Epithelial cell of proximal tubule (primary cell): ENCODE measurements around the gene MMEL1. TPM values are rescaled to one million over a fixed set of nuclear protein-coding genes. Genes with fewer than 3 reads are reported as not detected.

ENCODE experiments used
- DNase-seq: peaks from one replicate; pipeline ENCODE4 v3.0.0-alpha.2; 2011; ENCODE audit warnings: low read depth
- H3K4me3 ChIP-seq: 2 replicates; pipeline ENCODE4 v1.5.1; 2011; ENCODE audit warnings: low read depth, mild to moderate bottlenecking, low read length
- total RNA-seq: library from RNA; depleted of rRNA; stranded (reverse); fragments of >200 nt; gene quantifications from 2 replicates; pipeline ENCODE4 v1.2.3, GENCODE V29; 2015
- TF ChIP-seq, protein P1 (sequence below): conservative IDR thresholded peaks from 2 replicates; pipeline ENCODE4 v1.5.1; 2012; ENCODE audit warnings: low read depth, mild to moderate bottlenecking, low read length

The MMEL1 gene
- total RNA-seq, 1 donor from 2014 or later = not detected

DNA sequence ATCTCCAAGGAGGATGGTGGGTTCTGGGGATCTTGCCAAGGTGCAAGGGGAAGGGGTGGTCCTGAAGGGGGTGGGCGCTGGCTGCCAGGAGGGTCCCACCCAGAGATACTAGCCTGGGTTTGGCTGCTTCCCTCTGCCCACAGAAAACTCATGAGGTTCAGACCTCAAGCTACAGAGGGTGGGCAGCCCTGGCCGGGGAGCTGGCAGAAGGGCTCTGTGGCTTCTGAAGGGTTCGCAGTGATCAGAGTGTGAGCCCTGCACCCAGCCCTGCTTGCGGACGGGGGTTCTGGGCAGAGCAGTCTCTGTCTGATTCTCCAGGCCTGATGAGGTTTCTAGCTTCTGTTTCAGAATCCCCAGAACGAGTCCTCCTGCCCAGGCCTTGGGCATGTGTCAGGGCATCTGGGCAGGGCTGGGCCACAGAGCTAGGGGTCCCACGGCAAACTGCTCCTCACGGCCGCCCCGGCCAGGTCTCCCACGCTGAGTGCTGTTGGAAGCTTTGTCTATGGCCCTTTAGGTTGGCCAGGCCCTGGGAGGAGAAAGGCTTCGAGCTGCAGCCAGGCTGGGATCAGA is 635 bp upstream of the MMEL1 start:
- no peak for DNase-seq
- H3K4me3 ChIP-seq = no peak overlapping the region
- TF ChIP-seq, protein P1, sequence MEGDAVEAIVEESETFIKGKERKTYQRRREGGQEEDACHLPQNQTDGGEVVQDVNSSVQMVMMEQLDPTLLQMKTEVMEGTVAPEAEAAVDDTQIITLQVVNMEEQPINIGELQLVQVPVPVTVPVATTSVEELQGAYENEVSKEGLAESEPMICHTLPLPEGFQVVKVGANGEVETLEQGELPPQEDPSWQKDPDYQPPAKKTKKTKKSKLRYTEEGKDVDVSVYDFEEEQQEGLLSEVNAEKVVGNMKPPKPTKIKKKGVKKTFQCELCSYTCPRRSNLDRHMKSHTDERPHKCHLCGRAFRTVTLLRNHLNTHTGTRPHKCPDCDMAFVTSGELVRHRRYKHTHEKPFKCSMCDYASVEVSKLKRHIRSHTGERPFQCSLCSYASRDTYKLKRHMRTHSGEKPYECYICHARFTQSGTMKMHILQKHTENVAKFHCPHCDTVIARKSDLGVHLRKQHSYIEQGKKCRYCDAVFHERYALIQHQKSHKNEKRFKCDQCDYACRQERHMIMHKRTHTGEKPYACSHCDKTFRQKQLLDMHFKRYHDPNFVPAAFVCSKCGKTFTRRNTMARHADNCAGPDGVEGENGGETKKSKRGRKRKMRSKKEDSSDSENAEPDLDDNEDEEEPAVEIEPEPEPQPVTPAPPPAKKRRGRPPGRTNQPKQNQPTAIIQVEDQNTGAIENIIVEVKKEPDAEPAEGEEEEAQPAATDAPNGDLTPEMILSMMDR = no peak

DNA sequence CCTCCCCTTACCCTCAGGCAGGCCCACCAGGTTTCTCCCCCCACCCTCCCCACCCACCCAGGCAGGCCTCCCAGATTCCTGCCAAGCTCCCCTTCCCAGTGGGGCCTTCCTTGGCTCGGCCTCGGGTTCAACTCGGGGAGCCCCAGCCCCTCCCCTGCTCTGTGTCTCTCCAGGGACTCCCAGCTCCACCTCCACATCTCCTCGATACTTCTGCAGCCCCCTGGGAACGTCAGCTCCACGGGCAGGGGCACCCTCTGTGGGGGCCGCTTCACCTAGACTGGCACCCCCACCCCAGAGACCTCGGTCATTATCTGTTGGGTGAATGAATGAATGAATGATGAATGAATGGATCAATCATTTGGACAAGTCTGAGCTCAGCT is 775 bp downstream of the MMEL1 start:
- TF ChIP-seq, protein P1 = no peak
- DNase-seq = no peak
- no peak overlapping the region for H3K4me3 ChIP-seq

DNA sequence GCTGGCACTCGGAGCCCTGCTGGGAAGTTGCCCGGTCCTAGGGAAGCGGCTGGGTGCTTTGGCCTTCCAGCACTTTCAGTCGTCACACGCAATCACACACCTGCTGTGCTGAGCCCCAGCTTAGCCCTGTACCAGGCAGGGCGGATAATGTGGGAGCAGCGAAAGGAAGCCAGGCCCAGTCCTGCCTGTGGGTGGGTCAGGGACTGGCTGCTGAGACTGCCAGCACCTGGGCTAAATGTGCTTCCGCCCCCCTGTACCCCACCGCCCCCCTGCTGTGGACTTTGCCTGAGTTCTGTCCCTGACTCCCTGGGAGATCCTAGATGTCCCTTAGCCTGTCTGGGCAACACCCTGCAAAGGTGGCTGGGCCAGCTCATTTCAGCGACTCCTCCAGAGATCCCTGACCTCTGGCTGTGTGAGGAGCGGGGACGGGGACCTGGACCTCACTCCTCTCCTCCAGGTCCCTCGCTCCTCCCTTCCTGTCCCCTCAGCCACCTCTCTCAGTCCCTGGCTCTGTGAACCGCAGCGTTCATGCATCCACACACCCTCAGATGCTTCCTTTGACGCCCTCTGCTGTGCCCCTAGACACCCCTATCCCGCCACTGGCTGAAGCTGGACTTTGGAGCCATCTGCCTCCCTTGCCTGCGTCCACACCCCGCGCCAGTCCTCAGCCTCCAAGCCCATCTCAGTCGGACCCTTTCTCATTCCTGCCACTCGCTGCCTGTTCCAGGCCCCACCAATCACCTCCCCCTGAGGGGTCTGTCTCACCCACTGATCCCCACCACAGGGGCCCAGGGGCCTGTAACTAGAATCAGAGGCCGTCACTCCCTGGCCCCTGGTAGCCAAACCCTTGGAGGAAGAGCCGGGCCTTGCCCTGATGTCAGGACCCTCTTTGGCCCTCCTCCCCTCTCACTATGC is 1.4 kb downstream of the MMEL1 start:
- TF ChIP-seq, protein P1 = no peak
- DNase-seq = no peak
- no peak overlapping the region for H3K4me3 ChIP-seq

DNA sequence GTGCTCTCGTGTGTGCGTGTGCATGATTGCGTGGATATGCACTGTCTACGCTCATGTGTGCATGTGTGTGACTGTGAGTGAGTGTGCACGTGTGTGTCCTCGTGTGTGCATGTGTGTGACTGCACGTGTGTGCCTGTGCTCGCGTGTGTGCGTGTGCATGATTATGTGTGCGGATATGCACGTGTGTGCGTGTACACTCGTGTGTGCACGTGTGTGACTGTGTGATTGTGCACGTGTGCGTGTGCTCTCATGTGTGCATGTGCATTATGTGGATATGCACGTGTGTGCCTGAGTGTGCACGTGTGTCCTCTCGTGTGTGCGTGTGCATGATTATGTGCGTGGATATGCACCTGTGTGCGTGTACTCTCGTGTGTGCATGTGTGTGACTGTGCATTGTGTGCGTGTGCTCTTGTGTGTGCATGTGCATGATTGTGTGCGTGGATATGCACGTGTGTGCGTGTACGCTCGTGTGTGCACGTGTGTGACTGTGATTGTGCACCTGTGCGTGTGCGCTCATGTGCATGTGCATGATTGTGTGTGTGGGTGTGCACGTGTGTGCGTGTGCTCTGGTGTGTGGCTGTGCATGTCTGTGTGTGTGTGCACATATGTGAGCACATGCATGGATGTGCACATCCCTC is 2.2 kb downstream of the MMEL1 start:
- no peak overlapping the region for H3K4me3 ChIP-seq
- DNase-seq = no peak
- TF ChIP-seq, protein P1 = no peak

DNA sequence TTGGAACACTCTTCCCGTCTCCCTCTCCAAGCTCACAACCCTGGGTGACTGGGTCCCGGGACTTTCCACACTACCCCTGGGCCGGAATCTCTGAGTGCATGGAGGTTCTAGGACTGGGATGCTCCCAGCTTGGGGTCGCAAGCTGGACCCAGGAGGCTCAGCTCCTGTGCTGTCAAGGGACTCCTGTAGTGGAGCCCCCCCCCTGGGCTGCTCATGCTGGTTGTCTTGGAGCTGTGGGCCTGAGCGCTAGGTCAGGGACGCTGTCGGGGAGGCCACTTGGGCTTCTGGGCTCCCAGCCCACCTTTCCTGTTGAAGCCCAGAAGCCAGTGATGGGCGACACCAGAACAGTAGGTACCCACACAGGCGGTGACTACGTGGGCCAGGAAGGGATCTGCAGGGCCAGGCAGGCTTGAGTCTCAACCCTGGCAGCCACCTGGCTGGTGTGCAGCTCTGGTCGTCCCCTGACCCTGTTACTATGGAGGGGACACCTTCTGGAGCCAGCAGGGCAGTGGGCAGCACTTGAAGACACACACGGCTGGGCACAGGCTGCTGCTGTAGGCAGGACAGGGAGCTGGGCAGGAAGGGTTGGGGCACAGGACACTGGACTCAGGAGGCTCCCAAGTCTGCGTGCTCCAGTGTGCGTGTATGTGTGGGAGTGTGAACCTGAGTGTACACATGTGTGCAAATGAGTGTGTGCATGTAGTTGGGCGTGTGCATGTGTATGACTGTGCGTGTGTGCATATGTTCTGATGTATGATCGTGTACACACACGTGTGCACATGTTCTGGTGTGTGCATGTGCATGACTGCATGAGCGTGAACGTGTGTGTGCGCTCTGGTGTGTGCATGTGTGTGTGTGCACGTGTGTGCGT is 3.0 kb downstream of the MMEL1 start:
- no peak overlapping the region for H3K4me3 ChIP-seq
- DNase-seq = no peak
- TF ChIP-seq, protein P1 = no peak

DNA sequence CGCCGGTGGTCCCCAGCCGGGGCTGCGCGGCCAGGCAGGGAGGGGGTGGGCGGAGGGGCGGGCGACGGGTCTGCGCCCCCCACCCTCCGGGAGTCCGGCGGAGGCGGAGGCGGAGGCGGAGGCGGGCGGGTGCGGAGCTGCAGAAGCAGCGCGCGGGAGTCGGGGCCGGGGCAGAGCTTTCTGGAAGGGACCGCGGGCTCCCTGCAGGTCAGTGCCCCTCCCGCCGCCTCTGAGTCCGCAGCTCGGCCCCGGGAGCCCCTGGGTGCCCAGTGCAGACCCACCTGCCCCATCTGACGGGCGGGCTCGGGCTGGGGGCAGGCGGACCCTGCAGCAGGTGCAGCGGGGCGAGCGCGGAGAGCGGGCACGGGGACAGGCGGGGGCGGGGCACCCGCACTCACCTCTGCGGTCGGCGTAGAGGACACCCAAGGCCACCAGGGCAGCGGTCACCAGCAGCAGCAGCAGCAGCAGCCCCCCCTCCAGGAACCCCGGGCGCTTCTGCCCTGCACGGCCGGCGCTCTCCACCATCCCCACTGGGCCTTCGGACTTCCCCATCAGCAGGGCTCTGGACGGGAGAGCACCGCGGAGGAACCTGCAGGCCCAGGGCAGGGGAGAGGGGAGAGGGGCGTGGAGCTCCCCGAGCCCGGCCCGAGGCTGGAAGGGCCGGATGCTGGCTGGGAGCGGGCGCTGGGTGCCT is 3.7 kb downstream of the MMEL1 start:
- TF ChIP-seq, protein P1 = no peak
- no peak for DNase-seq
- no peak overlapping the region for H3K4me3 ChIP-seq
